NCI-H748 treated with DMSO at 0.1 percent for 48 hours (cell line): ENCODE data around the gene SREBF2.
"Not testable (repeated sequence)": the region's sequence is repeated elsewhere in the genome, so short reads cannot be mapped to it uniquely, and the experiment has no call there.

Source experiments
- DNase-seq: peaks from one replicate; lab custom pipeline; 2025; lab: John Stamatoyannopoulos, UW

SREBF2 gene

DNA sequence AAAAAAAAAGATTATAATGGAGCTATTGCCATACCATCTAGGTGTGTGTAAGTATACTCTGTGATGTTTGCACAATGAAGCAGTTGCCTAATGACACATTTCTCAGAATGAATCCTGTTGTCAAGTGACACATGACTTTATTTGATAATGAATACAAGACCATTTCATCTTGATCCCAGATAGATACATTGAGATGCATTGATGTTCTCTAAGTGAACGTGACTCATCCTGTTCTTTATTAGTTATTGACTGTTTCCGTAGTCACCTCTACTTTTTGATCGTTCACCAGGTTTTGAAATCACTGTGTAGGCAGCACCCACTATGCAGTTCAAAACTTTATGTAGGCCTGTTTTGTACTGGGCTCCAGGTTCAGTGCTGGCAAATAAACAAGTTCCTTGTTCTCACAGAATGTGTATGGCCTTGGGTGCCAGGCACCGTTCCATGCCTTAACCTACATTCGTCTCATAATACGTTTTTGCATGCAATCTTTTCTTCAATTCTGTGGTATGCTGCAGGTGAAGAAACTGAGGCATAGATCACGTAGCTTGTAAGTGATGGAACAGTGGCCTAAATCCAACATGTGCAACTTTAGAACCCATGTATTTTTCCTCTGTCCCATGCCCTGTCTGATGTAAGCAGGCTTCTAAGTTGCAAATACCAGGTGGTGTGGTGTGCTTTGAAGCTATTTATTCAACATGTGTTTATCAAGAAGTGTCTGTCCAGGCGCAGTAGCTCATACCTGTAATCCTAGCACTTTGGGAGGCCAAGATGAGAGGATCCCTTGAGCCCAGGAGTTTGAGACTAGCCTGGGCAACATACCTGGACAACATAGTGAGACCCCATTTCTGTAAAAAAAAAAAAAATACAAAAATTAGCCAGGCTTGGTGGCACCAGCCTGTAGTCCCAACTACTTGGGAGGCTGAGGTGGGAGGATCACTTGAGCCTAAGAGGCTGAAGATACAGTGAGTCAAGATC, 10.4 kb downstream of the SREBF2 start:
- DNase-seq: no peak

DNA sequence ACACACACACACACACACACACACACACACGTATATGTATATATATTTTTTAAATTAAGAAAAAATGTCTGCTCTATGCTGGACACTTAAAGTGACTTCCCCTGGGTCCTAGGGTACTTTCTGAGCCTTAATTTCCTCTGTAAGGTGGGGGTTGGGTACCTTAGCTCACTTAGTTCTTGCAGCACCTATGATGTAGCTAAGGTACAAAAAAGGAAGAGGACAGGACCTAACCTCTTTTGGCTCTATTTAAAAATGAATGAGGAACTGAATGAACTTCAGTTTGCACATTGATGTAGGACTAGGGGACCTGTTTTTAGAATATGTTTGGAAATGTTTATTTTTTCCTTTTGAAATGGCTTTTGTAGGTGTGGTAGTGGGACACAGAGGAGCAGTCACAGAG, 11.1 kb downstream of the SREBF2 start:
- DNase-seq: no peak

DNA sequence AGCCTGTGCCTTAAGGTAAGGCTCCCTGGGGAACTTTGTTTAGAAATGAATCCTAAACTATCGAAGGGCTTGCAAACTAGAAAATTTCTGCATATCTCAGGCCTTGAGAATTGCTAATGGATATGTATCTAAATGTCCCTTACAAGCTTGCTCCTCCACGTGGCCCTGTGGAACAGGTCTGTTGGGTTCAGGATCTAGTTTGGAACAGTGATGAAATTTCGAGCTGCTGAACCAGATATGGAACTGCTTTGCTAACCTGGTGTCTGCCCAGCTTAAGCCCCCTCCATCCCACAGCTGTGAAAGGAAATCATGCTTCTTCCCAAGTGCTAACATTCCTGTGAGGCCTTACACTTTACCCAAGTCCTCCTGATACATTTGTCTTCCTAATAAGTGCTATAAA, 11.6 kb downstream of the SREBF2 start:
- DNase-seq: no peak

DNA sequence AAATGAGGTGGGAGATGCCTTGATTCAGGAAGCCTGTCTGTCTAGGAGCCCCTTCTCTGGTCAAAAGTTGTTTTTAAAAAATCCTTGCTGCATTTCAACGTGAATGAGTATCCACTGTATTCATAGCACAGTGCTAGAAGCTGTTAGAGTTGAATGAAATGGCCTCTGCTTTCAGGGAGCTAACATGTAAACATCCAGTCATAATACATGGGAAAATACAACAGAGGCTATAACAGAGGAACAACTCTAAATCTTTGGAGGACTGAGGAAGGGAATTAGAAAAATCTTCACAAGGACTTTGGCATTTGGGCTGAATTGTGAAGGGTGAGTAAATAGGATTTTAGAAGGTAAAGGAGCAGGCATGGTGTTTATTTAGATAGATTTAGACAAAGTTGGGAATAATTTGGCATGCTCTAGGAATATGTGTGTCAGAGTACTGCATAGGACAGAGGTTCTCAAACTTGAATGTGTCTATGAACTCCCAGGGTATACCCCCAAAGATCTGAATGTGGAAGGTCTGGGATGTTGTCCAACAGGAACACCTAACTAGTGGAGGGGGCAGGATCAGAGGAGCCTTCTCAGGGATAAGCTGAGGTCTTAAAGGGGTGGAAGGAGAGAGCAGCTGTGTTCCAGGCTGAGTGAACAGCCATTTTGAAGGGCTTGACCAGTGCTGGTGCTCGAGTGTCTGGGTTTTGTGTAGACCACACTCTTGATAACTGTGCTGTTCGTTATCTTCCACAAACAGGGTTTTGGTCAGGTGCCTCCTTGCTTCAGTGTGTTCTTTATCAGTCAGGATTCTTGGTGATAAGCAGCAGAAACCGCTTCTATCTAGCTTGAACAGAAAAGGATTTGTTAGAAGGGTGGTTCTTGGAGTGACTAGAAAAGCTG, 12.7 kb downstream of the SREBF2 start:
- DNase-seq: no peak

DNA sequence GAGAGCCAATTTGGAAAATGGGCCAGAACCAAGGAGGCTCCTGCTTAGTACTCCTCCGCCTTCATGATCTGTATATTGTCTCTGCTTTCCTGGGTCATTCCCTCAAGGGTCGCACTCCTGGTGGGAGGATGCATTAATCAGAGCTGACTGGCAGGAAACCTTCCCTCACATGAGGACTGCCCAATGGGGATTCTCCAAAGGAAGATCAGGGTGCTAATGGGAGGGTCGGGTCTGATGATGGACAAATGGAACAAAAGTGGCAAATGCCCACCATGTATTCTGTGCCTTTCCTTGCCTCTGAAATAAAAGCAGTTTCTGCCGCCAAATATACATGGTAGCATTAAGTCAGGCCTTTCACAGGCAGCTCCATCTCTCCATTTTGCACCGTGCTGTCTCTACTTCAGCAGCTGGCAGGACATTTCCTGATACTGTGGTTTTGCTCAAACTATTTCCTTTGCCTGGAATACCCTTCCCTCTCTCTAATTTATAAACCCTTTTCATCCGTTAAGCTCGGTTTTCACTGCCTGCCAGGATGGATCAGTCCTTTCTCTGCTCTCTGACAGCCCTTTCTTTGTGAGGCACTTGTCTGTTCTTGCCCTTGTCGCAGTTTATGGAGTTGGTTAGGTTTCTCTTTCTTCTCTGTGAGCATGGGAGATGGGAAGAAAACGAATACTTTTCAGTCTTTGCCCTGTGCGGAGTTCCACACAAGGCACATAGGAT, 13.5 kb downstream of the SREBF2 start:
- DNase-seq: no peak

DNA sequence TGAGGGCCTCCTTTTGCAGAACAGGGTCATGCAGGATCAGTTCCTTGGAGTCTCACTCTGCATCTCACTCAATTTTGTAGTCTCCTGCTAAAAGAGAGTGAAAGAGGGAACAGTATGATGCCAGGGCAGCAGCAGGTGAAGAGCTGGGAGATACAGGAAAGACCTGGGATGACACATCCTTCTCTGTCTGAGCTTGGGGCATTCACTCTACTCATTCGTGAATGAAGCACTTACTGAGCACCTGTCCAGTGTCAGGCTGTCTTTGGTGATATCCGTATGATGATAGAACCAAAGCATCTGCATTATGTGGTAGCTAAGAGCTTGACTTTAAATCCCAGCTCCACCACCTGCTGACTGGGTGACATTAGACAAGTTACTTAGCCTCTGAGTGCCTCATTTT, 14.4 kb downstream of the SREBF2 start:
- DNase-seq: no peak

DNA sequence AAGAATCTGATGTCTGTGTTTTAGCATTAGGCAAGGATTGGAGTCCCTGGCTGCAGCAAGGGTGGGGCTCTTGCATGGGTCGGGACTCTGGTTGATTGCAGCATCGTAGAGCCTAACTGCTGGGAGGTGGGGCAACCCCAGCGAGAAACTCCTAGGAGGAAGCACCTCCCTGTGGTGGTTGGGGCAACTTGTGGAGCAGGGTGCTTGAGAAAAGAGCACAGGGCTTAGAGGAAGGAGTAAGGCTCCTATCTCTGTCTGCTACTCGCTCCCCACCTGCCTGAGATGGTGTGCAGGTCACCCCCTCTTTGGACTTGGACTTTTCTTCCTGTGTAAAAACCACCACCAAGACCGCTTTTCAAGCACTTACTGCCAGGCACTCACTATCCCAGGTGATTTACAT, 15.6 kb downstream of the SREBF2 start:
- no peak for DNase-seq

DNA sequence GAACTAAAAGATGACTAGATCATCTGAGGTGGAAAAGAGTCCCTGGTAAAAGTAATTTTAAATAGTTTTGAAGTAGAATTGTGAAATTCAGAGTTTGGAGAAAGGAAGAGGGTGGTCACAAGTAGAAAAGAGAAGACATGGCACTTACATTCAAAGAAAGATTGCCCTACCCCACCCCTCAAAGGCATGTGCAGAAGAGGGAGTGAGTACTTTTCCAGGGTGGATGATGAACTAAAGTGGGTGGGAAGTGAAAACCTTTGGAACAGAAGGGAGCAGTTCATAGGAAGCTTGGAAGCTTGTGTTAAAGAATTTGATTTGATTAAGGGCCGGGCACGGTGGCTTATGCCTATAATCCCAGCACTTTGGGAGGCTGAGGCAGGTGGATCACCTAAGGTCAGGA, 23.6 kb downstream of the SREBF2 start:
- no peak for DNase-seq

DNA sequence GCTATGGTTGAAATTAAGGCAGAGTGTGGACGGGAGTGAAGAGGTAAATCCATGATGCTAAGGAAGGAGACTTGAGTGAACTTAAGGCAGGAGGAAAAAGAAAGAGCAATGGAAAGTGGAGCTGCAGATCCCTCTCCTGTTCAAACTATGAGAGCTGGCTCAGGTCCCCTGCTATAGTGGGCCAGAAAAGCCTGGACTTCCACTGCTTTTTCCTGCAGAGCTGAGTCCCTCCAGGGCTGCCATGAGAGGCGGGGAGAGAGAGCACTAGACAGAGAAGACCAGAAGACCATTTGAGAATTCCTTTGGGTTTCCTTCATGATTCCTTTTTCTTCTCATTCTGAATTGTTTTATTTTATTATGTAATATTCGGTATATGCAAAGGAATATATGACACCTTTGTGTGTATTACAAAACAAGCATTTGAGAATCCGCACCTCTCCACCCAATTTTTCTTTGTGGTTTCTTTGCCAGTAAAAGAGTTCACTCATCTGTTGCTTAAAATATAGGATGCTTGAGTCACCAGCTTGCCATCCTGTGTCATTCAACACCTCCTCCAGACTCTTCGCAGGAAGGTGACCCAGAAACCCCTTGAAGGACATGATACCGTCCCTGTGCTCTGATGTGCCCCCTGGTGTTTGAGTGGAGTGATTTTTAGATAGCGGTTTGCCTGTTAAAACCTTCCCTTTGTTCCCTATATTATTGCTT, 24.4 kb downstream of the SREBF2 start:
- no peak for DNase-seq

DNA sequence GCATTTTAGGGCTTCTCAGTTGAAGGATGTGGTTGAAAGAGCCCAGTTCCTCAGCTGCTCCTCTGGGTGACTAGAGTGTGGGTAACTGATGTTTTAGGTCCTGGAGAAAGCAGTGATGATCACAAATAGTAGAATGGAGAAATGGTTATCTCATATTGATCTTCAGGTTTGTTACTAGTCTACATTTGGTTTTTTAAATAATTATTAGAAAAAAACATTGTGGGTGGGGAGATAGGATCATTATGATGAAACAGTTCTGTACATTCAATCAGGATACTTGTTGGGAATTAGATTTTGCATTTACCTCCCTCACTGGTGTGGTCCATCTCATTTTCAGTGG, 24.9 kb downstream of the SREBF2 start:
- no peak for DNase-seq

DNA sequence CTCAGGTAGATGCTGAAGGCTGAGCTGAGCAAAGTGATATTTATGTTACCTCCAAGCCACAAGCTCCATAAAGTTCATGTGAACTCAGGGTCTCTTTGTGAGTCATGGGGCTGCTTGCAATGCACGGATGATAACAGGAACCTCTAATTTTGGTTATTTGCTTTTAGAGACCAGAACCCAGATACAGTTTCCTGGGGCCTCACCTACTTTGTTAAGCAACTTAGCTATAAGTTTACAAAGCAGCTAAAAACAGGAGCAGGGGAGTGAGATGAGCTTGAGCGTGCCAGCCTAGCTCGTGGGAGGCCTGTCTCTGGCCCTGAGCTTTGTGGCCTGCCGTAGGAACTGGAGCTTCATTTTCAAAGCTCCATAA, 29.2 kb downstream of the SREBF2 start:
- no peak for DNase-seq

DNA sequence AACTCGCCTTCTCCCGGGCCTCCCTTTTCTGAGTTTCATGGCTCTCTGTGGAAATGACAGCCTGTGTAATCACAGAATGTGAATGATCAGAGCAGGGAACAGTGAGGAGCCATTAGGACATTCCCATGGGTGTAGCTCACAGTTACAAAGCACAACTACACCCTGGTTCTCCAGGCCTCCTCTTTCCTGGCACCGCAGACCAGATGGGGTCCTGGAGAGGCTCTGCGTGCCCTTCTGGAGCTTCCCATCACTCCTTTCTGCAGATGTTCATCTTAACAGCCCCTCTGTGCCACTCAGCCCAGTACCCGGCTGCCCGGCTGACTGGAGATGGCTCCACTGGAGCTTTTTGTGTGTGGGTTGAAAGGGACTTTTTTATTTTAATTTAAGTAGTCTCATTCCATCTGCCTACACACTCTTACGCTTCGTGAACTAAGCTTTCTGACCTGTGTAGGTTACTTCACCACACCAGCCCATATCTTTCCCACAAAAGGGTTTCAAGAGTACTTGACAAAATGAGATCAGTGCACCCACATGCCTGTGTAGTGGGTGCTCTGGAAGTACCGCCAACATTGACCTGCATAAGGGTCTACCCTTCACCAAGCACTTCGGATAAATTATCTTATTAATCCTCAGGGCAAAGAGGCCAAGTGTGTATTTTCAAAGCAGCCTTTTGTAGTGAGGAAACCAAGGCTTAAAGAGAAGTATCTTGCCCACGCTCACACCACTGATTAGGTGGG, 29.8 kb downstream of the SREBF2 start:
- DNase-seq: no peak

DNA sequence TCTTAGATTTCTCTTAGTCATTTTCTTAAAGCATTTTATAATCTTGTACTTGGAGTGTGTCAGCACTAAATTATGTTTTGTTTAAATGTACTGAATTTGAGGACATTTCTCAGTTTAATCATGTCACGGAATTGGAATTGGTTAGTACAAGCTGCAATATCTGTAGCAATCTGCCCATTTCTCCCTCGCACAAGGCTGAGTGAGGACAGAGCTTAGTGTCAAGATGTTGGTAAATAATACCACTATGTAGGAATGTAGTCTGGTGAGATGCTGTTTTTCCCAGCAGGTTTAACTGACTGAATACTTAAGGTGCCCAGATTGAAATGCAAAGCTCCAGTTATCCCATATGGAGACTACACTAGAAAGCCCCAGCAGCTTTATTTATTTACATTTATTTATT, 30.6 kb downstream of the SREBF2 start:
- DNase-seq: no peak

DNA sequence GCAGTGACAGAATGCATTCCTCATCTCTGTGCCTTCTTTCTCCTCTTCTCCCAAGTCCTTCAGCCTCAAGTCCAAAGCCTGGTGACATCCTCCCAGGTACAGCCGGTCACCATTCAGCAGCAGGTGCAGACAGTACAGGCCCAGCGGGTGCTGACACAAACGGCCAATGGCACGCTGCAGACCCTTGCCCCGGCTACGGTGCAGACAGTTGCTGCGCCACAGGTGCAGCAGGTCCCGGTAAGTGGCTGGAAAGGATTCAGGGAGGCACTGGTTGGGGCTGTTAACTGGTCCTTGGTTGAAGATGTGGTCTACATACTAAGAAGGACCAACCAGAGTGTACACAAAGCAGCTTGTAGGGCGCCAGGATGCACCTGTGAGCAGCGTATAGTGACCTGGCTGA, 35.7 kb downstream of the SREBF2 start:
- no peak for DNase-seq

DNA sequence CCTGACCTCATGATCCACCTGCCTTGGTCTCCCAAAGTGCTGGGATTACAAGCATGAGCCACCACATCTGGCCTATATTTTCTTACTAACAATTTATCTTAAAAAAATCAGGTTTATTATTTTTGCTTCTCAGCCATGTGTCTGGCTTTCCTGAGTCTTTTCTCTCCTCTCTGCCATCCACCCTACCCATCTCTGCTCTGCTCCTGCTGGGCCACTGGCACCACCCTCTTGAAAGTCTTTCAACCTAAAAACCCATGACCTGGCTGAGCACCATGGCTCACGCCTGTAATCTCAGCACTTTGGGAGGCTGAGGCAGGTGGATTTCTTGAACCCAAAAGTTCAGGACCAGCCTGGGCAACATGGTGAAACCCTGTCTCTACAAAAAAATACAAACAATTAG, 37.2 kb downstream of the SREBF2 start:
- not testable (repeated sequence) for DNase-seq

DNA sequence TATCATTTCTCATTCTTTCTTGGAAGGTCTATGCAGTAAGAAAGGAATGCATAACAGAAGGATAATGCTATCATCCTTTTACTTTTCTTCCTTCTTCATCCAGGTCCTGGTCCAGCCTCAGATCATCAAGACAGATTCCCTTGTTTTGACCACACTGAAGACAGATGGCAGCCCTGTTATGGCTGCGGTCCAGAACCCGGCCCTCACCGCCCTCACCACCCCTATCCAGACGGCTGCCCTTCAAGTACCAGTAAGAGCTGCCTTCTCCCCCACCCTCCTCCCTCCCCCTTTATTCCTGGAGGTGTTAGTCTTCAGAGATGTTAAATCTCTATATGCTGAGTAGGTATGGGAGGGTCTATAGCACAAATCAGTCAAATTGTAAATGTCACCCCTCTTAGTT, 37.9 kb downstream of the SREBF2 start:
- DNase-seq: no peak

DNA sequence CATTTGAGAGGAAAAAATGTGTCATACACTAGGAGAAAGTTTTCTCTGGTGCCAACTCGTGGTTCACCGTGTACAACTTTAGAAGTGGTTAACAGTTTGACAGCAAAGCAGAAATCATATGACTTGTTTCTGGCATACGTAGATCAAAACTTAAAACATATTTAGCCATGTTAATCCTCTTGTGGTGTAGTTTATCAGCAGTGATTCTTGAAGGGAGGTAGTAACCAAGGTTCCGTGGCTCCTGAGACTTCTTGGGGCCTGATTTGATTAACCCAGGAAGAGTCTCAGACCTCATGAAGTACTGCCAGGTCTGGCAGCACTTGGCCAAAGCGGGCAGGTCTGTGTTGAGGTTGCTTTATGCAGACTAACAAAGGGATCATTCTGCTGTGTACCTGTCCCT, 40.5 kb downstream of the SREBF2 start:
- DNase-seq: no peak

DNA sequence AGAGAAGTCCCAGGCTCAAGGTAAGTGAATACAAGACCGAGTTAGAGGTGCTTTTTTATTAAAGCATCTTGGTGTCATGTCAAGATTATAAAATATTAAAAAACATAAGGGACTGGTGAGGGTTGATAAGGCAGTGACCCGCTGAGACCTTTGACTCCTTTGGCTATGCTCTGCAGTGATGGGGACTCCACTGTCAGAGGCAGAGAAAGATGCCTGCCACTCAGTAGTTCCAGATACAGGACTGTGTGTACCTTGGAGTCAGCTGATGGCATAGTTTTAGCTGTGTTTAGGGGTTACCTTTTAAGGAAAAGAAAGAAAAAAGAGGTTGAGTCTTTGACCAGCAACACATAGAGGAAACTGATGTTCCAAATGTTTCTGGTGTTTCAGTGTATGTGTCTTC, 41.2 kb downstream of the SREBF2 start:
- no peak for DNase-seq

DNA sequence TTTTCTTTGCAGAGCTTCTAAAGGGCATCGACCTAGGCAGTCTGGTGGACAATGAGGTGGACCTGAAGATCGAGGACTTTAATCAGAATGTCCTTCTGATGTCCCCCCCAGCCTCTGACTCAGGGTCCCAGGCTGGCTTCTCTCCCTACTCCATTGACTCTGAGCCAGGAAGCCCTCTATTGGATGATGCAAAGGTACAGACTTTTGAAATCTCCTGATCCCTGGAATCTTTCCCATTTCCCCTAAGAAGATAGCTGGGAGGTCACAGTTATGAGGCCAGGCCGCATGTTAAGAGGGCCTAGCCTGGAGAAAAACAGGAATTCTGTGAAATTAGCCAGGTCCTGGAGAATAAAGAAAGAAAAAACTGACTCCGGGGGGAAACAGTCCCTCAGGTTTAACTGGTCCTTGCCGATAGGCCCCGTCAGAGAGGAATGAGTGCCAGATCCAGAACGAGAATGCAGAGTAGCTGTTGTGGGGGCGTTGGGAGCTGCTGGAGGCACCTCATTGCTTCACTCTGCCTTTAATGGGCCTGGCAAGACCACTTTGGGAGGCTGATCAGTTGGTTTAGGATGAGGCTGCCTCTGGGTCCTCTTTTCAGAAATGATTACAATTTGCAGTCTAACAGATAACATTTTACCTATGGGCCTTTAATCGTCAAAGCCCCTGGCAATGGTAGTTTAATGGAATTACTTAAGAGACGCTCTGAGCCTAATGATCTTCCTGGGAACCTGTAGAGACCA, 42.8 kb downstream of the SREBF2 start:
- no peak for DNase-seq

DNA sequence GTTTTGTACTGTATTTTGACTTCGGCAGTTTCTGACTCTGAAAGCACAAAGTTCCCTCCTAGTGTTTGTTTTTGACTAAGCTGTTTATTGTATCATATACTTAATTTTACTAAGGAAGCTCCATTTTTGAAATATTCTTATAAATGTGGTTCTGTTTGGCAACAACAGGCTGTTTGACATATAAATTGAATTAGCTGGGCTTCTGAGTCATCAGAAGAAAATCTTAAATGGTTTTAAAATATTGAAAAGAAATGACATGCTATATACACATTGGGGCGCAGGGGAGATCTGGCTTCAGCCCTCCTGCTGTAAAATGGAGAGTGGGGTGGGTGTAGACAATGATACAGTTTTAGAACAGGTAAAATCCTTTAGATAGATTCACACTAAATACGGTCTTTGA, 43.4 kb downstream of the SREBF2 start:
- DNase-seq: no peak

DNA sequence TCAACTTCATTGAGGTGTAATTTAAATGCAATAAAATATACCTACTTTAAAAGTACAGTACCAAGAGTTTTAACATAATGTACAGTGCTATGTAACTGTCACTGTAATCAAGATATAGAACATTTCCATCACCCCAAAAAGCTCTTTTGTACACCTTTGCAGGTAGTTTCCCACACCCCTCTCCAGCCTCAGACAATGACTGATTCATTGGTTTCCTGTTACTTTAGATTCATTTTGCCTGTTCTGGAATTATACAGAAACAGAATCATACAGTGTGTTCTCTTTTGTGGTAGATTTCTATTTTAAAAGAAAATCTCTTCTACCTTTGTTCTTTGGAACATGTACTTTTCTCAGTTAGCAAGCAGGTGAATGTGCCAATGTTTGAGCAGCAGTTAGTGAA, 43.8 kb downstream of the SREBF2 start:
- no peak for DNase-seq
